ENCODE data around the gene INPP5E.
A peak's percentile ranks its signal among the peaks of the same experiment; 100 is the strongest.

DNA sequence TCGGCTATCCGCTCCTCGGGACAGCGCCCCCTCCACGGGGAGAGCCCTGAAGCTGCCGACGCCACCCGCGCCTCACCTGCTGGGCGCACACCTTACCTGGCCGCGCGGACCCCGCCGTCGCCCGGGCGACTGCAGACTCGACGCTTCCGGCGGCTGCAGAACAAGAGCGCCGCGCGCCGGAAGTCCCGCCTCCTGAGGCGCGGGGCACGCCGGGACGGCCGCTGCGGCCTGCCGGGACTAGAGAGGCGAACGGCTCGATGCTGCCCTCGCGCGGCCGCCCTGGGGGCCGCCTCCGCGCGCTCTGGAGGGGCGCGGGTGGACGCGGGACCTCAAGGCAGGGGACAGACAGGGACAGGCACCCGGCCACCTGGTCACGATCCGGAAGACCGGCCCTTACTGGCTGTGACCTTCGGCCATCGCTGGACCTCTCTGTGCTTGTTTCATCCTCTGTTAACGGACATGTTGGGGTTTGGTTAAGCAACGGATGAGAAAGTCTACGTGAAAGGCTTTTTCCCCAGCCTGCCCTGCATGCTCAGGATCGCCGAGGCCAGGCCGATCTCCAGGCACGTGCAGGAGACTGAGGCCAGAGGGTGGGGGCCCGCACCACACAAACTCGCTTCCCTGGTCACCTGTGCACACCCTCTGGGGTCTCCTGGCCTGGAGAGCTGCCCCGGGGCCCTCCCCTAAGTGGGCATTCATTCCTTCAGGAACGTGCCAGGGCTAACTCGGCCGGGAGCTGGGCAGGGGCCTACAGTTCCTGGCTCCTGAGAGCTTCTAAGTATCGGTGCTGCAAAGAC is 39.4 kb downstream of the INPP5E start, which contains the start of gene SNAPC4:
- TF ChIP-seq POLR2AphosphoS5 (IDR thresholded peaks at IDR 0.05; ENCODE audit: low read depth, low read length) (peak; percentile 61), SIN3A (IDR thresholded peaks at IDR 0.05; ENCODE audit: borderline replicate concordance, insufficient read depth, low read length) (no peak), TAF1 (IDR thresholded peaks at IDR 0.05; ENCODE audit: borderline replicate concordance, insufficient read depth, low read length) (peak; percentile 88; the same call in 1 of the 2 replicates)
- TF ChIP-seq, protein P1, sequence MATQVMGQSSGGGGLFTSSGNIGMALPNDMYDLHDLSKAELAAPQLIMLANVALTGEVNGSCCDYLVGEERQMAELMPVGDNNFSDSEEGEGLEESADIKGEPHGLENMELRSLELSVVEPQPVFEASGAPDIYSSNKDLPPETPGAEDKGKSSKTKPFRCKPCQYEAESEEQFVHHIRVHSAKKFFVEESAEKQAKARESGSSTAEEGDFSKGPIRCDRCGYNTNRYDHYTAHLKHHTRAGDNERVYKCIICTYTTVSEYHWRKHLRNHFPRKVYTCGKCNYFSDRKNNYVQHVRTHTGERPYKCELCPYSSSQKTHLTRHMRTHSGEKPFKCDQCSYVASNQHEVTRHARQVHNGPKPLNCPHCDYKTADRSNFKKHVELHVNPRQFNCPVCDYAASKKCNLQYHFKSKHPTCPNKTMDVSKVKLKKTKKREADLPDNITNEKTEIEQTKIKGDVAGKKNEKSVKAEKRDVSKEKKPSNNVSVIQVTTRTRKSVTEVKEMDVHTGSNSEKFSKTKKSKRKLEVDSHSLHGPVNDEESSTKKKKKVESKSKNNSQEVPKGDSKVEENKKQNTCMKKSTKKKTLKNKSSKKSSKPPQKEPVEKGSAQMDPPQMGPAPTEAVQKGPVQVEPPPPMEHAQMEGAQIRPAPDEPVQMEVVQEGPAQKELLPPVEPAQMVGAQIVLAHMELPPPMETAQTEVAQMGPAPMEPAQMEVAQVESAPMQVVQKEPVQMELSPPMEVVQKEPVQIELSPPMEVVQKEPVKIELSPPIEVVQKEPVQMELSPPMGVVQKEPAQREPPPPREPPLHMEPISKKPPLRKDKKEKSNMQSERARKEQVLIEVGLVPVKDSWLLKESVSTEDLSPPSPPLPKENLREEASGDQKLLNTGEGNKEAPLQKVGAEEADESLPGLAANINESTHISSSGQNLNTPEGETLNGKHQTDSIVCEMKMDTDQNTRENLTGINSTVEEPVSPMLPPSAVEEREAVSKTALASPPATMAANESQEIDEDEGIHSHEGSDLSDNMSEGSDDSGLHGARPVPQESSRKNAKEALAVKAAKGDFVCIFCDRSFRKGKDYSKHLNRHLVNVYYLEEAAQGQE (IDR thresholded peaks at IDR 0.05; ENCODE audit: insufficient read depth in 1 of 2, low read depth in 2 of 2, low read length in 2 of 2), result 0 out of 4 replicates have a peak, but pooled peaks of 1 of the 2 experiments have one; percentile 23
